ENCODE measurements around the gene MICU2. TPM values are rescaled to one million over a fixed set of nuclear protein-coding genes. Genes with fewer than 3 reads are reported as not detected.
A peak's percentile ranks its signal among the peaks of the same experiment; 100 is the strongest.

MICU2 gene
- total and polyA plus RNA-seq, 2 of the 13 experiments (the other 11 are each of a cell fraction or from before 2014, with no cell fraction given): 31.7 to 42.4 TPM

GRCh38 chr13:21603531-21604448, at the start of gene MICU2 (continued):
- no peak for TF ChIP-seq ZNF746 (CRISPR knock-in tag; IDR thresholded peaks at IDR 0.05)
- no peak for TF ChIP-seq NFIC (IDR thresholded peaks at IDR 0.05; ENCODE audit: low read length)
- no peak for TF ChIP-seq ZBTB40 (IDR thresholded peaks at IDR 0.05)
- peak; percentile 87 for TF ChIP-seq ZBTB40 (CRISPR knock-in tag; IDR thresholded peaks at IDR 0.05)
- no peak; the same call in 1 of the 2 replicates for TF ChIP-seq HMGXB3 (CRISPR knock-in tag; IDR thresholded peaks at IDR 0.05; ENCODE audit: borderline replicate concordance)
- TF ChIP-seq PAF1 (CRISPR knock-in tag; IDR thresholded peaks at IDR 0.05): no peak
- TF ChIP-seq THRA (CRISPR knock-in tag; IDR thresholded peaks at IDR 0.05; ENCODE audit: borderline replicate concordance): no peak; the same call in 1 of the 2 replicates
- TF ChIP-seq ZFP62 (CRISPR knock-in tag; IDR thresholded peaks at IDR 0.05): no peak
- TF ChIP-seq MLX (CRISPR knock-in tag; IDR thresholded peaks at IDR 0.05): no peak
- peak; percentile 93 for TF ChIP-seq MYPOP (CRISPR knock-in tag; IDR thresholded peaks at IDR 0.05)
- TF ChIP-seq CAMTA2 (CRISPR knock-in tag; IDR thresholded peaks at IDR 0.05; ENCODE audit: borderline replicate concordance): 0 out of 2 replicates have a peak, but pooled peaks have one; percentile 25

All from HepG2 (cell line).